K562 (cell line): ENCODE results near the gene NUDT21. TPM values are rescaled to one million over a fixed set of nuclear protein-coding genes. Genes with fewer than 3 reads are reported as not detected.
A peak's percentile ranks its signal among the peaks of the same experiment; 100 is the strongest.

Experiments used
- CHD1 ChIP-seq: fragments of 200-600 bp; sonication (generic); IDR thresholded peaks from one replicate; pipeline ENCODE4 v1.6.1; 2012; ENCODE audit warnings: mild to moderate bottlenecking, moderate library complexity, low read length, inconsistent platforms
- CREB3 ChIP-seq: fragments of 450-650 bp; conservative IDR thresholded peaks from 2 replicates; pipeline ENCODE4 v1.6.1; 2016; ENCODE audit warnings: missing genetic modification characterization, low read depth, mild to moderate bottlenecking, missing compliant biosample characterization, moderate library complexity
- ELF1 ChIP-seq: fragments of 200-800 bp; sonication (Bioruptor generic); IDR thresholded peaks from 2 replicates; pipeline ENCODE4 v1.6.1; 2016; ENCODE audit warnings: missing genetic modification characterization, missing compliant biosample characterization
- ELF2 ChIP-seq: fragments of 250-450 bp; sonication (Bioruptor Pico); IDR thresholded peaks from 2 replicates; pipeline ENCODE4 v1.5.0; 2021; ENCODE audit warnings: mild to moderate bottlenecking
- EP400 ChIP-seq: fragments of 450-650 bp; IDR thresholded peaks from 2 replicates; pipeline ENCODE4 v1.6.1; 2017; ENCODE audit warnings: antibody characterized with exemption, mild to moderate bottlenecking, moderate library complexity
- HDAC6 ChIP-seq: IDR thresholded peaks from 2 replicates; pipeline ENCODE4 v1.6.1; 2012; ENCODE audit warnings: low read depth, mild to moderate bottlenecking, control low read depth, inconsistent platforms, low read length, moderate library complexity
- HSF4 ChIP-seq: fragments of 250-450 bp; sonication (Bioruptor Pico); IDR thresholded peaks from 2 replicates; pipeline ENCODE4 v2.1.2; 2022; ENCODE audit warnings: mild to moderate bottlenecking, moderate library complexity, borderline replicate concordance
- LARP7 ChIP-seq: fragments of 450-650 bp; IDR thresholded peaks from 2 replicates; pipeline ENCODE4 v1.6.1; 2016
- MAZ ChIP-seq, 2 experiments: fragments of 450-650 bp in 1 of 2; sonication (generic) in 1 of 2; formaldehyde crosslinking; IDR thresholded peaks in 1 of 2; conservative IDR thresholded peaks in 1 of 2; 2 replicates each; pipeline versions ENCODE4 v1.4.0 to v1.5.0; 2020; ENCODE audit warnings: mild to moderate bottlenecking in 1 of 2, missing genetic modification reagents in 1 of 2
- NR2C2 ChIP-seq, 2 experiments: fragments of 200-800 bp in 1 of 2; sonication (Bioruptor generic) in 1 of 2; sonication (generic) in 1 of 2; formaldehyde crosslinking in 1 of 2; IDR thresholded peaks; 2 replicates each; pipeline versions ENCODE4 v1.6.1 to v1.8.0; 2016 to 2022; ENCODE audit warnings: mild to moderate bottlenecking in 1 of 2, missing compliant biosample characterization in 1 of 2, missing genetic modification characterization in 1 of 2, missing genetic modification reagents in 1 of 2
- PPARD ChIP-seq: fragments of 250-450 bp; sonication (Bioruptor Pico); IDR thresholded peaks from 2 replicates; pipeline ENCODE4 v1.8.0; 2022; ENCODE audit warnings: inconsistent platforms, mild to moderate bottlenecking, moderate library complexity
- RAD21 ChIP-seq, 2 experiments: fragments of 250-450 bp in 1 of 2; fragments of 450-650 bp in 1 of 2; sonication (Bioruptor Pico) in 1 of 2; formaldehyde crosslinking in 1 of 2; IDR thresholded peaks in 1 of 2; conservative IDR thresholded peaks in 1 of 2; 2 replicates each; pipeline versions ENCODE4 v1.4.0 to v1.8.0; 2020 to 2022; ENCODE audit warnings: mild to moderate bottlenecking in 2 of 2, moderate library complexity in 1 of 2
- RBM17 ChIP-seq: fragments of 200-400 bp; formaldehyde crosslinking; IDR thresholded peaks from 2 replicates; pipeline ENCODE4 v1.6.1; 2017; ENCODE audit warnings: low read depth, mild to moderate bottlenecking, low read length, borderline replicate concordance
- SUPT5H ChIP-seq: fragments of 450-650 bp; IDR thresholded peaks from 2 replicates; pipeline ENCODE4 v1.6.1; 2016
- ZNF280B ChIP-seq: fragments of 250-450 bp; sonication (Bioruptor Pico); IDR thresholded peaks from 2 replicates; pipeline ENCODE4 v1.5.1; 2021; ENCODE audit warnings: mild to moderate bottlenecking
- ZNF324 ChIP-seq: fragments of 250-450 bp; sonication (Bioruptor Pico); IDR thresholded peaks from 2 replicates; pipeline ENCODE4 v1.4.0; 2020; ENCODE audit warnings: mild to moderate bottlenecking
- ZNF57 ChIP-seq: fragments of 450-650 bp; formaldehyde crosslinking; IDR thresholded peaks from 2 replicates; pipeline ENCODE4 v1.4.0; 2020; ENCODE audit warnings: mild to moderate bottlenecking, moderate library complexity
- ZNF583 ChIP-seq: fragments of 250-450 bp; sonication (Bioruptor Pico); IDR thresholded peaks from 2 replicates; pipeline ENCODE4 v1.4.0; 2020
- ZNF644 ChIP-seq: fragments of 200-800 bp; sonication (Bioruptor generic); IDR thresholded peaks from 2 replicates; pipeline ENCODE4 v1.6.1; 2016; ENCODE audit warnings: low read depth, missing genetic modification characterization, missing compliant biosample characterization
- polyA plus RNA-seq, 8 experiments: library from polyadenylated mRNA; depleted of rRNA in 4 of 8; stranded (reverse) in 5 of 8; unstranded in 3 of 8; fragments of >200 nt; fragmentation: Nextera tagmentation in 2 of 8; fragmentation: Illumina TruSeq in 1 of 8; extraction: Ambion mirVana in 2 of 8; extraction: Trizol in 1 of 8; gene quantifications; 2 replicates each; pipeline versions ENCODE4 v1.2.1 to v1.2.3, GENCODE V29; 2011 to 2014; ENCODE audit warnings: inconsistent platforms in 1 of 8, missing spikeins in 1 of 8
- total RNA-seq, 7 experiments: library from RNA; depleted of rRNA in 6 of 7; stranded (reverse); fragments of >200 nt in 6 of 7; fragmentation: Illumina TruSeq in 2 of 7; extraction: Trizol in 2 of 7; gene quantifications; 2 replicates each; pipeline versions ENCODE4 v1.2.1 to v1.2.3, GENCODE V29; 2011 to 2021; ENCODE audit warnings: low replicate concordance in 1 of 7
- TF ChIP-seq, protein P1 (sequence below): fragments of 250-450 bp; sonication (Bioruptor Pico); IDR thresholded peaks from 2 replicates; pipeline ENCODE4 v1.8.0; 2021; ENCODE audit warnings: borderline replicate concordance, mild to moderate bottlenecking, moderate library complexity; ENCODE audit not compliant: poor library complexity, severe bottlenecking

The NUDT21 gene
- total and polyA plus RNA-seq, 9 of the 15 experiments (the other 6 are each of a cell fraction or from before 2014, with no cell fraction given) = 62.4 to 218 (median 121) TPM

GRCh38 chr16:56451753-56452689 is 889 bp upstream of the NUDT21 start (continued):
- TF ChIP-seq ZNF280B (CRISPR knock-in tag) (no peak), RBM17 (no peak), ELF2 (CRISPR knock-in tag) (no peak), ZNF57 (CRISPR knock-in tag) (no peak), MAZ (CRISPR knock-in tag; conservative IDR thresholded peaks at IDR 0.05 in 1 of 2, IDR thresholded peaks at IDR 0.05 in 1 of 2) (peak in 1 of 2 experiments; percentile 17; a peak in 2 of 4 replicates), ELF1 (tag) (no peak), EP400 (peak; percentile 6; the same call in 1 of the 2 replicates), HDAC6 (no peak), ZNF644 (tag) (no peak), ZNF583 (CRISPR knock-in tag) (no peak), PPARD (CRISPR knock-in tag) (no peak), NR2C2 (CRISPR knock-in tag; IDR thresholded peaks at IDR 0.05) (no peak), NR2C2 (tag; IDR thresholded peaks at IDR 0.05) (no peak), CREB3 (tag) (no peak), HSF4 (CRISPR knock-in tag) (no peak), RAD21 (CRISPR knock-in tag; conservative IDR thresholded peaks at IDR 0.05 in 1 of 2, IDR thresholded peaks at IDR 0.05 in 1 of 2) (no peak), CHD1 (no peak), SUPT5H (no peak), LARP7 (no peak), ZNF324 (no peak)
- TF ChIP-seq, protein P1, sequence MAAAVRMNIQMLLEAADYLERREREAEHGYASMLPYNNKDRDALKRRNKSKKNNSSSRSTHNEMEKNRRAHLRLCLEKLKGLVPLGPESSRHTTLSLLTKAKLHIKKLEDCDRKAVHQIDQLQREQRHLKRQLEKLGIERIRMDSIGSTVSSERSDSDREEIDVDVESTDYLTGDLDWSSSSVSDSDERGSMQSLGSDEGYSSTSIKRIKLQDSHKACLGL = no peak
